Lung (tissue), 12 donors: ENCODE data around the gene INF2. TPM values are rescaled to one million over a fixed set of nuclear protein-coding genes. Genes with fewer than 3 reads are reported as not detected.
"Not testable (repeated sequence)": the region's sequence is repeated elsewhere in the genome, so short reads cannot be mapped to it uniquely, and the experiment has no call there.

ENCODE experiments used
- ATAC-seq: fragments of 200-7000 bp; cut with Tn5 transposase; one replicate; pipeline ENCODE4 v1.9.1; 2020; ENCODE audit warnings: moderate number of reproducible peaks; ENCODE audit not compliant: insufficient read depth, low FRiP score
- DNase-seq, 3 donors: peaks; one replicate each; pipeline ENCODE4 v3.0.0-alpha.2; 2013 to 2017
- H3K27ac ChIP-seq, 2 donors: one replicate each; pipeline ENCODE4 v1.5.1; 2013; ENCODE audit warnings: mild to moderate bottlenecking in 2 of 2, moderate library complexity in 2 of 2, control low read depth in 1 of 2, inconsistent platforms in 1 of 2, low read depth in 1 of 2, low read length in 1 of 2
- H3K27me3 ChIP-seq, 3 donors: one replicate each; pipeline ENCODE4 v1.5.1; 2013; ENCODE audit warnings: low read length in 2 of 3; ENCODE audit not compliant: control insufficient read depth in 3 of 3, insufficient read depth in 3 of 3
- H3K36me3 ChIP-seq, 4 donors: one replicate each; pipeline ENCODE4 v1.5.1; 2013; ENCODE audit warnings: low read length in 4 of 4, mild to moderate bottlenecking in 1 of 4, moderate library complexity in 1 of 4; ENCODE audit not compliant: control insufficient read depth in 4 of 4, insufficient read depth in 4 of 4
- H3K4me1 ChIP-seq, 5 donors: one replicate each; pipeline ENCODE4 v1.5.1; 2013; ENCODE audit warnings: low read length in 5 of 5, mild to moderate bottlenecking in 2 of 5, moderate library complexity in 1 of 5; ENCODE audit not compliant: control insufficient read depth in 5 of 5, insufficient read depth in 5 of 5
- H3K4me3 ChIP-seq: one replicate; pipeline ENCODE4 v1.5.1; 2013; ENCODE audit warnings: mild to moderate bottlenecking, control low read depth, moderate library complexity
- H3K9ac ChIP-seq, 2 donors: one replicate each; pipeline ENCODE4 v1.5.1; 2013; ENCODE audit warnings: low read length in 2 of 2, control low read depth in 1 of 2; ENCODE audit not compliant: insufficient read depth in 1 of 2
- H3K9me3 ChIP-seq, 4 donors: one replicate each; pipeline ENCODE4 v1.5.1; 2013; ENCODE audit warnings: low read length in 3 of 4, mild to moderate bottlenecking in 1 of 4, moderate library complexity in 1 of 4; ENCODE audit not compliant: control insufficient read depth in 4 of 4, insufficient read depth in 3 of 4
- WGBS, 2 donors: extraction: QIAGEN DNeasy Blood & Tissue Kit; methylation state at CpG; one replicate each; pipeline ENCODE4 v1.1.7; 2013; 5-methylcytosine and 5-hydroxymethylcytosine counted together
- polyA plus RNA-seq, 2 donors: library from polyadenylated mRNA; stranded (reverse); fragments of 200-250 nt; gene quantifications; one replicate each; pipeline ENCODE4 v1.2.1, GENCODE V29; 2013
- total RNA-seq, 2 donors: library from RNA; depleted of rRNA in 1 of 2; stranded (reverse); fragments of >200 nt in 1 of 2; gene quantifications; one replicate each; pipeline ENCODE4 v1.2.1, GENCODE V29; 2014 to 2021
- TF ChIP-seq, protein P1 (sequence below): IDR thresholded peaks from 2 replicates; pipeline ENCODE4 v1.5.1; 2012; ENCODE audit warnings: mild to moderate bottlenecking; ENCODE audit errors: control extremely low read depth, extremely low read depth
- donor health status: control.
- donor health status: control.
- donor health status: Bipolar disorder and iron deficiency.
- donor health status: healthy.
- donor health status: DM: yes; HTN: yes; CAD: no.

The INF2 gene
- total and polyA plus RNA-seq, 4 donors: 46.1 to 119 (median 78.4) TPM

DNA sequence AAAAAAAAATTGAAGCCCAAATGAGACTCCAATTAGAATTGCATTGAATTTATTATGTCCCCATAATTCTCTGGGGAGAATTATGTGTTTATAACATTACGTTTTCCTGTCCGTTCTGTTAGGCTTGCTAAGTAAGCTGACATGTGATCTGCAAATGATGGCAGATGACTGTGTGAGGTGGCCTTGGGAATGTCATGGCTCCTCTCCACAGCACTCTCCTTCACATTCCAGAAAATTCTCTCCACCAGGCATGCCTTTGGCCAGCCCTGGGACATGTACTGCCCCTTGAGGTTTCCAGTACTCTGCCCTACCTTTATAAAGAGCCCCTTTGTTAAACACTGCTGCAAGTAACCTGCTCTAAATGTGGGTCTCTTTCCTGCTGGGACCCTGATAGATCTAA lies 28.3 kb upstream of the INF2 start:
- DNase-seq (no peak), ATAC-seq (no peak)
- TF ChIP-seq, protein P1, sequence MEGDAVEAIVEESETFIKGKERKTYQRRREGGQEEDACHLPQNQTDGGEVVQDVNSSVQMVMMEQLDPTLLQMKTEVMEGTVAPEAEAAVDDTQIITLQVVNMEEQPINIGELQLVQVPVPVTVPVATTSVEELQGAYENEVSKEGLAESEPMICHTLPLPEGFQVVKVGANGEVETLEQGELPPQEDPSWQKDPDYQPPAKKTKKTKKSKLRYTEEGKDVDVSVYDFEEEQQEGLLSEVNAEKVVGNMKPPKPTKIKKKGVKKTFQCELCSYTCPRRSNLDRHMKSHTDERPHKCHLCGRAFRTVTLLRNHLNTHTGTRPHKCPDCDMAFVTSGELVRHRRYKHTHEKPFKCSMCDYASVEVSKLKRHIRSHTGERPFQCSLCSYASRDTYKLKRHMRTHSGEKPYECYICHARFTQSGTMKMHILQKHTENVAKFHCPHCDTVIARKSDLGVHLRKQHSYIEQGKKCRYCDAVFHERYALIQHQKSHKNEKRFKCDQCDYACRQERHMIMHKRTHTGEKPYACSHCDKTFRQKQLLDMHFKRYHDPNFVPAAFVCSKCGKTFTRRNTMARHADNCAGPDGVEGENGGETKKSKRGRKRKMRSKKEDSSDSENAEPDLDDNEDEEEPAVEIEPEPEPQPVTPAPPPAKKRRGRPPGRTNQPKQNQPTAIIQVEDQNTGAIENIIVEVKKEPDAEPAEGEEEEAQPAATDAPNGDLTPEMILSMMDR: no peak
- WGBS, 2 donors: 79 to 86% methylated on average over 2 of the region's 2 CpGs
- peaks cover 0 to 5% (median 0%) of the 10 kb centered on the region in 4 donors for H3K9me3 ChIP-seq
- H3K27ac ChIP-seq: no peak overlapping the region
- peaks cover 0 to 6% (median 5%) of the 10 kb centered on the region in 5 donors for H3K4me1 ChIP-seq
- H3K36me3 ChIP-seq: no peaks in the 10 kb centered on the region
- no peak overlapping the region for H3K9ac ChIP-seq
- H3K4me3 ChIP-seq: no peak overlapping the region
- no peaks in the 10 kb centered on the region for H3K27me3 ChIP-seq

DNA sequence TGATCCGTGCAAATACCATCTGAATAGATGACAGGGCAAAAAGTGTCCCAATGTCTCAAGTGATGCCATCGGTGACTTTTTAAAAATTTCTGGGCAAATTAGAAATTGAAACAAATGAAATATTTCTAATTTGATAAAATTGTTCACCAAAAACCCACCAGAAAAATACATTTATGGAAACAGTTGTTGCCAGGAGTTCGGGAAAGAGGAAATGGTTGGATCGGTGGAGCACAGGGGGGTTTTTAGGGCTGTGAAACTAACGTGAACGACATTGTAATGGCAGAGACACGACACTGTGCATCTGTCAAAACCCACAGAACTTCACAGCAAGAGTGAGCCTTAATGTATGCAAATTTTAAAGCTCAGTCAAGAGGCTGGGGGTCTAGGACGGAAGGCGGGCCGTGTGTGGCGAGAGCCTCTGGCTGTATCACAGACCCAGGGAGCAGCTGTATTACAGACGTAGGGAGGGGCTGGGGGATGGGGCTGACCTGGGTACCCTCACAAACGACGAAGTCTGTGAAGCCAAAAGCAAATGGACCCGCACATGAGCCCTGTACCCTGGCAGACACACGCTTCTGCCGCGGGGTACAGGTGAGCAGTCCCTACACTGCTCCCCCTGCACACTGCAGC lies 27.8 kb upstream of the INF2 start:
- H3K4me3 ChIP-seq, H3K27me3 ChIP-seq, H3K27ac ChIP-seq, H3K4me1 ChIP-seq, H3K36me3 ChIP-seq, ATAC-seq, H3K9ac ChIP-seq, H3K9me3 ChIP-seq, DNase-seq: not testable (repeated sequence)
- 90 to 91% methylated on average over 18 of the region's 18 CpGs for WGBS, 2 donors

DNA sequence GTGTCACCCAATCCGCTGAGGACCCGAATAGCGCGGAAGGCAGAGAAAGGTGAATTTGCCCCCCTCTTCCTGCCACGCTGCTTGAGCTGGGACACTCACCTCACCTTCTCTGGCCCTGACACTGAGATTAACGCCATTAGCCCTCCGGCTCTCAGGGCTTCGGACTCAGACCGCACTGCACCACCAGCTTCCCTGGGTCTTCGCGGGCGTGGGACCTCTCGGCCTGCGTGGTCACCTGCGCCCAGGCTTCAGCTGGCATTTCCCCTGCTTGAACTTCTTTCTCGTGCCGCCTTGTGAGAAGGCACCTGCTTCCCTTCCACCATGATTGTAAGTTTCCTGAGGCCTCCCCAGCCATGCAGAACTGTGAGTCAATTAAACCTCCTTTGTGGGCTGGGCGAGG lies 26.9 kb upstream of the INF2 start:
- H3K9me3 ChIP-seq, H3K27ac ChIP-seq, H3K4me3 ChIP-seq, DNase-seq, H3K4me1 ChIP-seq, H3K36me3 ChIP-seq, ATAC-seq, H3K27me3 ChIP-seq, H3K9ac ChIP-seq: not testable (repeated sequence)
- 95 to 96% methylated on average over 17 to 18 of the region's 18 CpGs for WGBS, 2 donors

DNA sequence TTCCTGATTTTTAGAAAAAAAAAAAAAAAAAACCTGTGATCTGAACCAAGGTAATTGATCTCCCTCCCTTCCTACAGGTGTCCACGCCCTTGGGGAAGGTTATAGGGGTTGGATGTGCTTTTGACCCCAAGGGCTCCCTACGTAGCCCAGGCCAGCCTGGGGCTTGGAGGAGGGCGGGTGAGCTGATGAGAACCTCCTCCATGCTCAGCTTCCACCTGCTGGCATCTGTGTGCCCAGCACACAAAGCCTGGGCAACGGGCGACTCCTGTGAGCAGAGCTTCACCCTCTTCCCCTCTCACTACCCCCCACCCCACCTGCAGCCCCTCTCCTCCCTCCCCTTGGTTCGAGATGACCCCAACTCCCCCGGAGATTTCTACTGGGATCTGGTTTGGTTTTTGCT lies 25.3 kb upstream of the INF2 start:
- no peak for ATAC-seq
- WGBS, 2 donors: 86 to 94% methylated on average over 7 of the region's 7 CpGs
- TF ChIP-seq, protein P1: no peak

More for the DNA sequence above, 25.3 kb upstream of the INF2 start:
- DNase-seq: no peak
- no peak overlapping the region for H3K27ac ChIP-seq
- peaks cover 0 to 5% (median 0%) of the 10 kb centered on the region in 4 donors for H3K9me3 ChIP-seq
- H3K36me3 ChIP-seq: no peaks in the 10 kb centered on the region
- H3K9ac ChIP-seq: no peak overlapping the region
- peaks cover 0 to 7% (median 6%) of the 10 kb centered on the region in 5 donors for H3K4me1 ChIP-seq
- H3K4me3 ChIP-seq: no peak overlapping the region
- H3K27me3 ChIP-seq: no peaks in the 10 kb centered on the region
